ENCODE data around the gene STPG3.

STPG3 gene

GRCh38 chr9:137275203-137275587, 24.1 kb downstream of the STPG3 start:
- TF ChIP-seq, protein P1, sequence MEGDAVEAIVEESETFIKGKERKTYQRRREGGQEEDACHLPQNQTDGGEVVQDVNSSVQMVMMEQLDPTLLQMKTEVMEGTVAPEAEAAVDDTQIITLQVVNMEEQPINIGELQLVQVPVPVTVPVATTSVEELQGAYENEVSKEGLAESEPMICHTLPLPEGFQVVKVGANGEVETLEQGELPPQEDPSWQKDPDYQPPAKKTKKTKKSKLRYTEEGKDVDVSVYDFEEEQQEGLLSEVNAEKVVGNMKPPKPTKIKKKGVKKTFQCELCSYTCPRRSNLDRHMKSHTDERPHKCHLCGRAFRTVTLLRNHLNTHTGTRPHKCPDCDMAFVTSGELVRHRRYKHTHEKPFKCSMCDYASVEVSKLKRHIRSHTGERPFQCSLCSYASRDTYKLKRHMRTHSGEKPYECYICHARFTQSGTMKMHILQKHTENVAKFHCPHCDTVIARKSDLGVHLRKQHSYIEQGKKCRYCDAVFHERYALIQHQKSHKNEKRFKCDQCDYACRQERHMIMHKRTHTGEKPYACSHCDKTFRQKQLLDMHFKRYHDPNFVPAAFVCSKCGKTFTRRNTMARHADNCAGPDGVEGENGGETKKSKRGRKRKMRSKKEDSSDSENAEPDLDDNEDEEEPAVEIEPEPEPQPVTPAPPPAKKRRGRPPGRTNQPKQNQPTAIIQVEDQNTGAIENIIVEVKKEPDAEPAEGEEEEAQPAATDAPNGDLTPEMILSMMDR (IDR thresholded peaks at IDR 0.05; ENCODE audit: low read depth, low read length, missing control alignments): no peak
- peaks cover 37% of the 10 kb centered on the region for H3K36me3 ChIP-seq (replicated peaks)
- H3K4me3 ChIP-seq (ENCODE audit: low read depth, low read length): no peak overlapping the region
- DNase-seq: no peak
- in situ Hi-C loops (cut with HindIII; ENCODE audit: low pct_ligation_motif_present, low sequenced_read_pairs): no loop called here
- H3K27ac ChIP-seq: no peak overlapping the region
- no peaks in the 10 kb centered on the region for H3K27me3 ChIP-seq (replicated peaks)

DNA sequence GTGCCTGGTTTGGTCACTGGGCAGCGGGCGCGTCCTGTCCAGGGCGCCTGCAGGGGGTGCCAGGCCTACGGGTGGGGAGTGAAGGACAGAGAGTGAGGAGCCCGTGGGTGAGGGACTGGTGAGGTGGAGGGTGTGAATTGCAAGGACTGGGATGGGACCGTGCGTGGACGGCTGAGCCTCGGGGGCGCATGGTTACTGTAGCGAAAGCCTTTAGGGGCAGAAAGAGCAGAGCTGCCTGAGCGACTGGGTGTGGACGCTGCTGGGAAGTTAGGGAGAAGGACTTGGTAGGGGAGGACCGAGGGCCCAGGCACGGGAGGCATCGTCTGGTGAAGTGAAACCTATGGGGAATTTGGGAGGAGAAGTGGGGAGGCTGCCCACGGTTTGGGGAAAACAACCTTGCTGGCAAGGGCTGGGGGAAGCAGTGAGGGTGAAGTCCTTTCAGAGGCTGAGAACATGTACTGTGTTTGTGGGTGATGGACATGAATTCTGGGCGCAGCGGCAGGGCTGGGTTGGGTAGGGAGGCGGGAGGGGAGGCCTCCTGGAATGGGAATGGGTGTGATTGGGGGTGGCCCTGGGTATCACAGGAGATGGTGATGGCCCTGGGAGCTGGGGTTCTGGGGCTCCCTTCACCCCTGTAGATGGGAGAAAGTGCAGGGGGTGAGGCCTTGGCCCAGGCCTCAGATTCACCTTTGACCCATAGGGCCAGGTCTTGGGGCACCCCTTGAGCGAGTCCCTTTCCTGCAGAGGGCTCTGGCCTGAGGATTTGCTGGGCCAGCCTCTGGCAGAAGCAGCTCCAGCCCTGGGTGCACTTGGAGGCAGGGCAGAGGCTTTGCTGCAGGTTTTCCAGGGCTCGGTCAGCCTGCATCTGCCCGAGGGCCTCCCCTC, 24.7 kb downstream of the STPG3 start:
- H3K36me3 ChIP-seq (replicated peaks): peaks cover 31% of the 10 kb centered on the region
- in situ Hi-C loops (cut with HindIII; ENCODE audit: low pct_ligation_motif_present, low sequenced_read_pairs): no loop called here
- H3K4me3 ChIP-seq (ENCODE audit: low read depth, low read length): no peak overlapping the region
- H3K27ac ChIP-seq: no peak overlapping the region
- TF ChIP-seq, protein P1 (IDR thresholded peaks at IDR 0.05; ENCODE audit: low read depth, low read length, missing control alignments): no peak
- no peak for DNase-seq
- H3K27me3 ChIP-seq (replicated peaks): no peaks in the 10 kb centered on the region

DNA sequence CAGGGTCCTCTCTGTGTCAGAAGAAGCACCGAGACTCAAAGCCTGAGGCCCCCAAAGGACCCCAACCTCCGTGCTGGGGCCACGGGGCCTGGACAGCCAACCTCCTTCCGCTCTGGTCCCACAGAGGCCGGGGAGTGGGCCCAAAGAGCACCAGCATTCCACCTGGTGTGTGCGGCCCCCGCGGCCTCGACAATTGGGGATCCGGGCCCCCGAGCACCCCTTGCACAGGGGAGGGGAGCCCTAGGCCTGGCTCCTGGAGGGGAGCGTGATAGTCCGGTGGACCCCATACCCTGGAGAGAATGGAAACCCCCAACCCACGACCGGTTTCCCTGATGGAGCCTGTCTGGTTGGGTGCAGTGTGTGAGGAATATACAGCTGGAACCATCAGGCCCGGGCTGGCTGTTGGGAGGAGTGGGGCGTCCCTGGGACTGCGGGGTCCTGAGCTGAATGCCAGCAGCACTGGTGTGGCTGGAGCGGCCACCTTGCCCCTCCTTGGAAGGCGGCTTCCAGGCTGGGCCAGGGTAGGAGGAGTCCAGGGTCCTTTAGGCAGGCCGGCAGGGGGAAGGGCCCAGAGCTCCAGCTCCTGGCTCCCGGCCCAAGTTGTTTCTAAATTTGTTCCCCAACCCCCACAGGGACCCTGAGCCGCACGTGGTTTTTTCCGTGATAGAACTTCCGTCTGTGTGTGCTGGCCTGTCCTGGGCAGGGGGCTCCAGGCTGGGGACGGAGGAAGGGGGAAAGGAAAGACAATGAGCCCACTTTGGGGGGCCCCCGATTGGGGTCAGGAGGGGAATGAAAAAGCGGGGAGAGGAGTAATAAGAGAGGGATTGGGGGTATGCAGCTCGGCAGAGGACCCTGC, 25.6 kb downstream of the STPG3 start:
- Histone ChIP-seq H3K27ac (no peak overlapping the region), H3K36me3 (replicated peaks) (peaks cover 29% of the 10 kb centered on the region), H3K27me3 (replicated peaks) (no peaks in the 10 kb centered on the region), H3K4me3 (ENCODE audit: low read depth, low read length) (peak overlapping the region; percentile 63)
- TF ChIP-seq, protein P1 (IDR thresholded peaks at IDR 0.05; ENCODE audit: low read depth, low read length, missing control alignments): no peak
- in situ Hi-C loops (cut with HindIII; ENCODE audit: low pct_ligation_motif_present, low sequenced_read_pairs): no loop called here
- DNase-seq: no peak

DNA sequence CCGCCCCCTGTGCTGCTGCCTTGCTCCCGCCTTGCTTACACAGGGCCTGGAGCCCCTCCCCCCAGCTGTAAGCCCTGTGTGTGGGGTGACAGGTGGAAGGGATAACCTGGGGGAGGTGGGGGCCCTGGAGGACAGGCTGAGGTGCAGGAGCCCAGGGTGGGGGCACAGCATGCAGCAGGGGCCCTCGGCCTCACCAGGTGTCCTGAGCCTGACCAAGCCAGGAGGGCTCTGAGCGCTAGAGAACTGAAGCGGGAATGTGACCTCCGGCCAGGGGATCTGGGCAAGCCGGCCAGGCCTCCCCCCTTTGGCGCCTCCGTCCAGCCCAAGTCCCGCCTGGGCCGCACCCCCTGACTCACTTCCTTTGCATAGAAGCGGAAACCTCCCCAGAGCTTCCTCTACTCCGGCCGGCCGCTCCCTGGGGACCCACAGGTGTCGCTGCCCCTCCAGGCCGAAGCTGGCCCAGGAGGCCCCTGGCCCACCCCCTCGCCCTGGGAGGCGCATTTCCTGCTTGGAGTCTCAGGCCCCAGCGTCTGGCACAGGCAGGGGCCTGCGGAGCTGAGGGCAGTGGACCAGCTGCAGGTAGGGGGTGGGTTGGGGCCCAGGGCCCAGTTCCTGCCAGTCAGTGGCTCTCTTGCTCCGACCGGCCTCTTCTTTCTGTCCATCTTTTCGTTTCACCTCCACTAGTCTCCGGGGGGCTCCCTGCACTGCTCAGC, 26.4 kb downstream of the STPG3 start, which contains the start of gene TOR4A:
Gene TOR4A, plus strand, starts transcription at position 398 of the 713 bp plus-strand sequence. CDS start 964 bp downstream, outside the sequence.
- Histone ChIP-seq H3K4me3 (ENCODE audit: low read depth, low read length) (peak within 1 kb of the TSS; percentile 63), H3K36me3 (replicated peaks) (peaks cover 23% of the 10 kb centered on the region), H3K27ac (no peak within 1 kb of the TSS), H3K27me3 (replicated peaks) (no peaks in the 10 kb centered on the region)
- DNase-seq: peak; percentile 63
- in situ Hi-C loops (cut with HindIII; ENCODE audit: low pct_ligation_motif_present, low sequenced_read_pairs): no loop called here
- TF ChIP-seq, protein P1 (IDR thresholded peaks at IDR 0.05; ENCODE audit: low read depth, low read length, missing control alignments): peak; percentile 52

GRCh38 chr9:137278061-137278701, 27.1 kb downstream of the STPG3 start:
- Histone ChIP-seq H3K27me3 (replicated peaks) (no peaks in the 10 kb centered on the region), H3K27ac (no peak overlapping the region), H3K4me3 (ENCODE audit: low read depth, low read length) (peak overlapping the region; percentile 63), H3K36me3 (replicated peaks) (peaks cover 18% of the 10 kb centered on the region)
- TF ChIP-seq, protein P1 (IDR thresholded peaks at IDR 0.05; ENCODE audit: low read depth, low read length, missing control alignments): no peak
- in situ Hi-C loops (cut with HindIII; ENCODE audit: low pct_ligation_motif_present, low sequenced_read_pairs): no loop called here
- no peak for DNase-seq

Measured in brain microvascular endothelial cell (primary cell).